Parathyroid adenoma (tissue), 2 donors: ENCODE measurements around the gene LAMB3.

Experiments used
- H2AFZ ChIP-seq: fragments of 300-600 bp; sonication (generic); one replicate; pipeline ENCODE4 v1.7.0; 2017; ENCODE audit warnings: antibody characterized with exemption, mild to moderate bottlenecking
- H3K27ac ChIP-seq: fragments of 300-600 bp; sonication (generic); one replicate; pipeline ENCODE4 v1.7.0; 2017
- H3K27me3 ChIP-seq: fragments of 300-600 bp; sonication (generic); one replicate; pipeline ENCODE4 v1.7.0; 2017; ENCODE audit warnings: low read length; ENCODE audit not compliant: control insufficient read depth, insufficient read depth
- H3K36me3 ChIP-seq: fragments of 300-600 bp; sonication (generic); one replicate; pipeline ENCODE4 v1.7.0; 2017; ENCODE audit warnings: low read length; ENCODE audit not compliant: control insufficient read depth, insufficient read depth
- H3K4me1 ChIP-seq: fragments of 300-600 bp; sonication (generic); one replicate; pipeline ENCODE4 v1.7.0; 2017; ENCODE audit warnings: control low read depth
- H3K4me2 ChIP-seq: fragments of 300-600 bp; sonication (generic); one replicate; pipeline ENCODE4 v1.7.0; 2017; ENCODE audit warnings: low read length
- H3K4me3 ChIP-seq: fragments of 300-600 bp; sonication (generic); one replicate; pipeline ENCODE4 v1.7.0; 2017; ENCODE audit warnings: low read depth, low read length
- H3K79me2 ChIP-seq: fragments of 300-600 bp; sonication (generic); one replicate; pipeline ENCODE4 v1.7.0; 2017; ENCODE audit warnings: control low read depth
- H3K9ac ChIP-seq: fragments of 300-600 bp; sonication (generic); one replicate; pipeline ENCODE4 v1.7.0; 2017; ENCODE audit warnings: mild to moderate bottlenecking
- H3K9me3 ChIP-seq: fragments of 300-600 bp; sonication (generic); one replicate; pipeline ENCODE4 v1.7.0; 2017; ENCODE audit warnings: low read length; ENCODE audit not compliant: control insufficient read depth
- TF ChIP-seq, protein P1 (sequence below): fragments of 300-600 bp; sonication (generic); IDR thresholded peaks from one replicate; pipeline ENCODE4 v1.7.0; 2017; ENCODE audit warnings: antibody characterized with exemption, mild to moderate bottlenecking
- donor health status: primary hyperparathyroidism.

The LAMB3 gene

DNA sequence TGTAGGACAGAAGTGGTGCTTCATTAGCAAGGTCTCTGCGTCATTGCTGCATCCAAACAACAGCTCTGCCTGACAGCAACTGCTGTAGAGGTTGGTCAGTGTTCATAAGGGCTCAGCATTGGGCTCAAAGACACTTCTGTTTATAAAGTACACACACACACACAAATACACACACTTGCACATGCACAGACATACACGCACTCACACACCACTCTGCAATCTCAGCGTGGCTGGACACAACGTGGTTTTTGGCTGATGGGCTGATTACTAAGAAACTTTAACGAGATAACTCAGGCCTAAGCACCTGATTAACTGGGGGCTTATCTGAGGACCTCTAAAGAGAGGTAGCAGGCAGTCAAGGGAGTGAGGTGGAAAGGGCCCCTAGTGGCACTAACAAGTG, 48.3 kb downstream of the LAMB3 start:
- Histone ChIP-seq H3K9ac (no peak overlapping the region), H3K27ac (no peak overlapping the region), H3K79me2 (no peaks in the 10 kb centered on the region), H3K36me3 (no peaks in the 10 kb centered on the region), H3K4me1 (no peaks in the 10 kb centered on the region), H3K9me3 (no peaks in the 10 kb centered on the region), H3K27me3 (no peaks in the 10 kb centered on the region), H3K4me2 (no peak overlapping the region), H2AFZ (no peak overlapping the region), H3K4me3 (no peak overlapping the region)
- TF ChIP-seq, protein P1, sequence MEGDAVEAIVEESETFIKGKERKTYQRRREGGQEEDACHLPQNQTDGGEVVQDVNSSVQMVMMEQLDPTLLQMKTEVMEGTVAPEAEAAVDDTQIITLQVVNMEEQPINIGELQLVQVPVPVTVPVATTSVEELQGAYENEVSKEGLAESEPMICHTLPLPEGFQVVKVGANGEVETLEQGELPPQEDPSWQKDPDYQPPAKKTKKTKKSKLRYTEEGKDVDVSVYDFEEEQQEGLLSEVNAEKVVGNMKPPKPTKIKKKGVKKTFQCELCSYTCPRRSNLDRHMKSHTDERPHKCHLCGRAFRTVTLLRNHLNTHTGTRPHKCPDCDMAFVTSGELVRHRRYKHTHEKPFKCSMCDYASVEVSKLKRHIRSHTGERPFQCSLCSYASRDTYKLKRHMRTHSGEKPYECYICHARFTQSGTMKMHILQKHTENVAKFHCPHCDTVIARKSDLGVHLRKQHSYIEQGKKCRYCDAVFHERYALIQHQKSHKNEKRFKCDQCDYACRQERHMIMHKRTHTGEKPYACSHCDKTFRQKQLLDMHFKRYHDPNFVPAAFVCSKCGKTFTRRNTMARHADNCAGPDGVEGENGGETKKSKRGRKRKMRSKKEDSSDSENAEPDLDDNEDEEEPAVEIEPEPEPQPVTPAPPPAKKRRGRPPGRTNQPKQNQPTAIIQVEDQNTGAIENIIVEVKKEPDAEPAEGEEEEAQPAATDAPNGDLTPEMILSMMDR = no peak

DNA sequence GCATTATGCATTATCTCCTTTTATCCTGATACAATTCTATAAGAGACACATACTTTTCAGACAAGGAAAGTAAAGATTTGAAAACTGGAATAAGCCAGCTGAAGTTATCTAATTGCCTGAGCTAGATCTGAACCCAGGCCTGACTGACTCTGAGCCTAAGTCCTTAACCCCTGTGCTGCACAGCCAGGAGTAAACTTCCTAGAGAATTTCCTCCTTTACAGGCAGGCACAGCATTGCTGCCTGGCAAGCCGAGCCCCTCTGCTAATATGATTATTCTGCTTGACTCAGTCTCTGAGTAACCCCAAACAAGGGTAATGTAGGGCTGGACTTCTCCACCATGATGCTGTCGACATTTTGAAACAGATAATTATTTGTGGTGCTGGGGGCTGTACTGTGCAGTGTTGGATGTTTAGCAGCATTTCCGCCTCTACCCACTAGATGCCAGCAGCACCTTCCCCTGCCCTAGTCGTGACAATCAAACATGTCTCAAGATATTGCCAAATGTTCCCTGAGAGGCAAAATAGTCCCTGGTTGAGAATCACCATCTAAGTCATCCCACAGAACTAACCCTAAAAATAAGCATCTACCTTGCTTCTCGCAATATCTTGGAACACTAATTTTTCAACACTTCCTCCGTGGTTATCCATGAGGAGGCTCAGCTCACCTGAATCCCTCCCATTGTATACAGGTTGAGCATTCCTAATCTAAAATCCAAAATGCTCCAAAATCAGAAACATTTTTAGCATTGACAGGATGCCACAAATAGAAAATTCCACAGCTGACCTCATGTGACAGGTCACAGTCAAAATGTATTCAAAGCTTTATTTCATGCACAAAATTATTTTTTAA, 50.2 kb downstream of the LAMB3 start:
- Histone ChIP-seq H2AFZ (no peak overlapping the region), H3K27ac (no peak overlapping the region), H3K4me1 (no peaks in the 10 kb centered on the region), H3K9me3 (no peaks in the 10 kb centered on the region), H3K27me3 (no peaks in the 10 kb centered on the region), H3K4me2 (no peak overlapping the region), H3K9ac (no peak overlapping the region), H3K4me3 (no peak overlapping the region), H3K79me2 (no peaks in the 10 kb centered on the region), H3K36me3 (no peaks in the 10 kb centered on the region)
- TF ChIP-seq, protein P1 = peak; percentile 33

DNA sequence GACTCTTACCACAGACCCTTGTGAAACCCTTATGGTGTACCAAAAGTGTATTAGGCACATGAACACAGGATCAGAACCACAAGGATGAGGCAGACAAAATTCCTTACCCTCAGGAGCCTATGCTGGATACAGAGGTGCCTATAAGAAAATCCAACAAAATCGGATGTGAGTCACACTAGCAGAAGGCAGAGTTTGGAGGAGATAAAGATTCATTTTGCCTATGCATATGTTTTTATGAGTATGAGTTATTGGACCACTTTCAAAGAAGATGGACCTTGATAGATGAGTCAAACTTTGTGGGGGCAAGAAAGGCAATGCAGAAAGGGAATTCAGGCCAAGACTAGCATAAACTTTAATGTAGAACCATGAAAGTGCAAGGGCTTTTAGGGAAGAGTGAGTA, 51.7 kb downstream of the LAMB3 start:
- no peaks in the 10 kb centered on the region for H3K4me1 ChIP-seq
- H3K27me3 ChIP-seq = no peaks in the 10 kb centered on the region
- no peak overlapping the region for H3K27ac ChIP-seq
- no peak overlapping the region for H3K4me2 ChIP-seq
- no peaks in the 10 kb centered on the region for H3K79me2 ChIP-seq
- no peaks in the 10 kb centered on the region for H3K36me3 ChIP-seq
- no peak overlapping the region for H2AFZ ChIP-seq
- H3K9me3 ChIP-seq = no peaks in the 10 kb centered on the region
- TF ChIP-seq, protein P1 = no peak
- no peak overlapping the region for H3K4me3 ChIP-seq
- H3K9ac ChIP-seq = no peak overlapping the region

DNA sequence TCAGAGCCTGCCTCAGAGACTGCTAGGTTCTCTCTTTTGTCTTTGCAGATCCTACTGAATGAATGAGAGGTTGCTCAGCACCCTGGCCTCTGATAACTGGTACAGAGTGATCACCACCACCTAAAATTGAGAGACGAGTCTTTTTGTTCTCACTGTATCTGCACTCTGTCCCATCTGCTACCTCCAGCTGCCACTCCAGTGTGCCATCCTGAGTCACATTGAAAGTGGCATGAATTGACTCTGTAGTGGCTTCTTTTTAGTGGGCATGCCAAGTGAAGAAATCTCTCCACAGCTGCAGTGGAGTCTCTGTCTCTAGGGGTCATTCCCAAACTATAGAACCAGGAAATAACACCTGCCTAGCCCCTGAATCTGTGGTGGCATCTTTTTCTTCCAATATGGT, 54.0 kb downstream of the LAMB3 start:
- H3K79me2 ChIP-seq = no peaks in the 10 kb centered on the region
- H3K27me3 ChIP-seq = no peaks in the 10 kb centered on the region
- H2AFZ ChIP-seq = no peak overlapping the region
- no peak overlapping the region for H3K4me2 ChIP-seq
- no peak overlapping the region for H3K27ac ChIP-seq
- no peaks in the 10 kb centered on the region for H3K36me3 ChIP-seq
- H3K9me3 ChIP-seq = no peaks in the 10 kb centered on the region
- TF ChIP-seq, protein P1 = no peak
- no peaks in the 10 kb centered on the region for H3K4me1 ChIP-seq
- H3K4me3 ChIP-seq = no peak overlapping the region
- H3K9ac ChIP-seq = no peak overlapping the region

DNA sequence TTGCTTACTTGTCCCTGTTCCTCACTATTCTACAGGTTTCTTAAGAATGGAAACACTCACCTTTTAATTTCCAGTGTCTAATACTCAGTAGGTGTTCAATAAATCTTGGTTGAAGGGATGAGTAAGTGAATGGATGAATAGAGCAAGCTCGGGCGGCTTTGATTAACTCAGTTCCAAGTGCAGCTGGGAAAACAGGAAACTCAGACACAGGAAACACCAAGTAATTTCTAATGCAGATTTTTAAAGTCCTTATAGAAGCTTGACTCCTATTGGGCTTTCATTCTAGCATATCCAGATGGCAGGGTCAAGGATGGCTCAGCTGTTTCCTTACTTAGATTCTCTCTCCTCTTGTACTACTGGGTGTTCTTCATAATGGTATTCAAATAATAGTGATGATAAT, 54.7 kb downstream of the LAMB3 start:
- Histone ChIP-seq H3K4me2 (no peak overlapping the region), H3K27ac (no peak overlapping the region), H3K9ac (no peak overlapping the region), H3K36me3 (no peaks in the 10 kb centered on the region), H3K9me3 (no peaks in the 10 kb centered on the region), H3K4me3 (no peak overlapping the region), H3K27me3 (no peaks in the 10 kb centered on the region), H3K79me2 (no peaks in the 10 kb centered on the region), H3K4me1 (no peaks in the 10 kb centered on the region), H2AFZ (no peak overlapping the region)
- TF ChIP-seq, protein P1 = no peak
